SK-N-MC (cell line): ENCODE measurements around the gene RHOG.

Experiments used
- EZH2 ChIP-seq: fragments of 200-600 bp; sonication (generic); IDR thresholded peaks from one replicate; pipeline ENCODE4 v1.6.1; 2017; ENCODE audit warnings: antibody characterized with exemption
- POLR2AphosphoS5 ChIP-seq: IDR thresholded peaks from 2 replicates; pipeline ENCODE4 v1.6.1; 2012; ENCODE audit warnings: mild to moderate bottlenecking, low read depth, low read length, borderline replicate concordance

DNA sequence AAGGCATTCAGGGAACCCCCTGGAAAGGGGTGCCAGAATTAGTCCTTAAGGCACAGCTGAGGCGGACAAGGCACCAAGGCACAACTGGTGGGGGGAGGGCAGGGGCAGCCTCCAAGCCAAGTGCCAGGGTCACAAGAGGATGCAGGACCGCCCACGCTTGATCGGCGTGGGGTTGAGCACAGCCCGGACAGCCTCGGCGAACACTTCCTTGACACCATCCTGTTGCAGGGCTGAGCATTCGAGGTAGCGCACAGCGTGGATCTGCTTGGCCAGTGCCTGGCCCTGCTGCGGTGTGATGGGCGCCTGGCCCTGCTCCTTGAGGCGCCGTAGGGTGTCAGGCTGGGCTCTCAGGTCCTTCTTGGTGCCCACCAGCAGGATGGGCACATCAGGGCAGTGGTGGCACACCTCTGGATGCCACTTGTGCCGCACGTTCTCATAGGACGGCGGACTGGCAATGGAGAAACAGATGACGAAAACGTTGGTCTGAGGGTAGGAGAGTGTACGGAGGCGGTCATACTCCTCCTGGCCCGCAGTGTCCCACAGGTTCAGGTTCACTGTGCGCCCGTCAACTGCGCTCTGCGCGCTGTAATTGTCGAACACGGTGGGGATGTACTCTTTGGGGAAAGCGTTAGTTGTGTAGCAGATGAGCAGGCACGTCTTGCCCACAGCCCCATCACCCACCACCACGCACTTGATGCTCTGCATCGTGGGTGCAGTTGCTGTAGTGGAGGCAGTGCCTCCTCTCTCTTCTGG, 13.1 kb downstream of the RHOG start:
- TF ChIP-seq EZH2: no peak
- TF ChIP-seq POLR2AphosphoS5: no peak
